Measurements from ENCODE around the gene HNRNPUL1. TPM values are rescaled to one million over a fixed set of nuclear protein-coding genes. Genes with fewer than 3 reads are reported as not detected.

The HNRNPUL1 gene
- total and polyA plus RNA-seq, 2 donors (not counting 3 experiments of a cell fraction or from before 2014, with no cell fraction given), result 83.2 to 261 TPM

- H3K9me1 ChIP-seq (replicated peaks; ENCODE audit: control insufficient read depth, extremely low read depth, insufficient read depth, low read length), result no peaks in the 10 kb centered on the region
- H3K27ac ChIP-seq (ENCODE audit: insufficient read depth, low read depth, low read length), result no peak overlapping the region
- H3K4me3 ChIP-seq (replicated peaks in 1 of 3; ENCODE audit: insufficient read depth in 1 of 3, low read depth in 1 of 3, low read length in 3 of 3), result no peak overlapping the region
- no peak overlapping the region for H3K4me2 ChIP-seq (ENCODE audit: insufficient read depth, low read length)
- dilution Hi-C loops (cut with MboI; ENCODE audit: extremely low pct_ligation_motif_present, low sequenced_read_pairs) (no loop called here), intact Hi-C loops (cut with micrococcal nuclease) (no loop called here)
- DNase-seq (ENCODE audit: low read depth, low spot score), result no peak
- BruUV-seq (replicated peaks), result no TSS peak
- H4K20me1 ChIP-seq (replicated peaks; ENCODE audit: control insufficient read depth, extremely low read depth, insufficient read depth, low read length), result no peaks in the 10 kb centered on the region
- no peak overlapping the region for H3K9ac ChIP-seq (replicated peaks; ENCODE audit: extremely low read depth, insufficient read depth, low read length)
- TF ChIP-seq FOS (IDR thresholded peaks at IDR 0.05; ENCODE audit: borderline replicate concordance, insufficient read depth, low read length), result no peak
- TF ChIP-seq MYC (IDR thresholded peaks at IDR 0.05; ENCODE audit: low read depth, low read length), result no peak
- TF ChIP-seq MAX (IDR thresholded peaks at IDR 0.05; ENCODE audit: insufficient read depth, insufficient read length), result no peak
- TF ChIP-seq POLR2A (IDR thresholded peaks at IDR 0.05; ENCODE audit: low read depth, low read length), result no peak
- TF ChIP-seq POLR2AphosphoS5 (IDR thresholded peaks at IDR 0.05; ENCODE audit: insufficient read depth, low read depth, low read length), result no peak
- TF ChIP-seq CTCF (IDR thresholded peaks at IDR 0.05; ENCODE audit: extremely low read depth in 1 of 2, insufficient read depth in 1 of 2, low read depth in 1 of 2, low read length in 2 of 2), result no peak
- no peak for TF ChIP-seq EZH2 (IDR thresholded peaks at IDR 0.05; ENCODE audit: borderline replicate concordance, low read depth, low read length, severe bottlenecking)
- no peak for TF ChIP-seq JUN (IDR thresholded peaks at IDR 0.05; ENCODE audit: borderline replicate concordance, insufficient read depth, insufficient read length, low read depth)
- no peak for TF ChIP-seq GATA2 (IDR thresholded peaks at IDR 0.05; ENCODE audit: insufficient read depth, insufficient read length, low read depth, low read length)
- no peaks in the 10 kb centered on the region for H3K9me3 ChIP-seq (replicated peaks; ENCODE audit: control insufficient read depth, insufficient read depth, low read length)
- H2AFZ ChIP-seq (ENCODE audit: low read depth, low read length), result no peak overlapping the region
- H3K79me2 ChIP-seq (ENCODE audit: control insufficient read depth, insufficient read depth, low read length), result peaks cover 14% of the 10 kb centered on the region
- H3K4me1 ChIP-seq (ENCODE audit: control insufficient read depth, extremely low read depth, insufficient read depth, low read length), result peaks cover 24% of the 10 kb centered on the region
- no peak for FAIRE-seq
- H3K36me3 ChIP-seq (ENCODE audit: control insufficient read depth in 2 of 2, extremely low read depth in 1 of 2, insufficient read depth in 2 of 2, low read length in 2 of 2), result peaks cover 49% of the 10 kb centered on the region in 2 experiments
- no peaks in the 10 kb centered on the region for H3K27me3 ChIP-seq (ENCODE audit: control insufficient read depth in 2 of 2, insufficient read depth in 2 of 2, low read length in 2 of 2)
- POLR2A ChIA-PET, result no interaction called here
- CTCF ChIA-PET, result interaction anchor here (0.7 to 2.2 kb wide), 6 partner anchors 9 to 69 kb away, joined by 3 to 11 read pairs (median 4); partner anchors contain the start of gene HNRNPUL1
Measured at GRCh38 chr19:41273076-41273475, 8.9 kb downstream of the HNRNPUL1 start.

Data from endothelial cell of umbilical vein (primary cell).